22Rv1 (cell line): Measurements from ENCODE around the gene RAMACL.

Source experiments
- ZFX ChIP-seq: fragments of 450-650 bp; IDR thresholded peaks from 2 replicates; pipeline ENCODE4 v1.6.1; 2017; ENCODE audit warnings: antibody characterized with exemption, borderline replicate concordance
- TF ChIP-seq, protein P1 (sequence below): fragments of 450-650 bp; IDR thresholded peaks from 2 replicates; pipeline ENCODE4 v1.5.1; 2017; ENCODE audit warnings: mild to moderate bottlenecking

- TF ChIP-seq, protein P1, sequence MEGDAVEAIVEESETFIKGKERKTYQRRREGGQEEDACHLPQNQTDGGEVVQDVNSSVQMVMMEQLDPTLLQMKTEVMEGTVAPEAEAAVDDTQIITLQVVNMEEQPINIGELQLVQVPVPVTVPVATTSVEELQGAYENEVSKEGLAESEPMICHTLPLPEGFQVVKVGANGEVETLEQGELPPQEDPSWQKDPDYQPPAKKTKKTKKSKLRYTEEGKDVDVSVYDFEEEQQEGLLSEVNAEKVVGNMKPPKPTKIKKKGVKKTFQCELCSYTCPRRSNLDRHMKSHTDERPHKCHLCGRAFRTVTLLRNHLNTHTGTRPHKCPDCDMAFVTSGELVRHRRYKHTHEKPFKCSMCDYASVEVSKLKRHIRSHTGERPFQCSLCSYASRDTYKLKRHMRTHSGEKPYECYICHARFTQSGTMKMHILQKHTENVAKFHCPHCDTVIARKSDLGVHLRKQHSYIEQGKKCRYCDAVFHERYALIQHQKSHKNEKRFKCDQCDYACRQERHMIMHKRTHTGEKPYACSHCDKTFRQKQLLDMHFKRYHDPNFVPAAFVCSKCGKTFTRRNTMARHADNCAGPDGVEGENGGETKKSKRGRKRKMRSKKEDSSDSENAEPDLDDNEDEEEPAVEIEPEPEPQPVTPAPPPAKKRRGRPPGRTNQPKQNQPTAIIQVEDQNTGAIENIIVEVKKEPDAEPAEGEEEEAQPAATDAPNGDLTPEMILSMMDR, result no peak
- no peak for TF ChIP-seq ZFX
Measured at GRCh38 chr6:166614171-166614583, 27.7 kb upstream of the RAMACL start.
